ENCODE results near the gene DENND1B.

DNA sequence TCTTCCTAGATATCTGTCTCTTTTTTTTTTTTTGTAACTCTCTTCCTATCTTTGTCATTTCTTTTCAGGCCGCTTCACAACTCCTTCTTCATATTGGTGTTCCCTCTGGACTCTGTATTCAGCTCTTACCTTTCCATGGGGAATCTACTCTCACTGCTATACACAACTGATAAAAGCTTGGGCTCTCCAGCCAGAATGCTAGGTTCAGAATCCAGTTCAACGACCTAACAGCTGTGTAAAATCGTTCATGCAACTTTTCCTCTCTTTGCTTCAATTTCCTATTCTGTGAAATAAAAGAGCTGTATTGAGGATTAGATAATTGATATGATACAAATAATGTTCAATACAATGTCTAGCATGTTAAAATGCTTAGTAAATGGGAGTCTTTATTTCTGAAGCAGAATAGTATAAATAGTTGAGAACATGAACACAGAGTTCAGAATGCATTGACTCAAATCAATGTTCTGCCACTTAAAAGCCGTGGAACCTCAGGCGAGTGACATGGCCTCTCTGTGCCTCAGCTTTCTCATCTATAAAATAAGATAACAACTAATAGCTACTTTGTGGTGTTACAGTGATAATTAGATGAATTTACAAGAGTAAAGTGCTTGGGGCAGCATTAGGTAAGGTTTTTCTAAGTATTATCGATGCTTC lies 88.5 kb downstream of the DENND1B start:
- TF ChIP-seq CTCF (conservative IDR thresholded peaks at IDR 0.05) (no peak), ZFX (IDR thresholded peaks at IDR 0.05) (no peak)

Measured in C4-2B (cell line).